Measurements from ENCODE around the gene LSAMP. TPM values are rescaled to one million over a fixed set of nuclear protein-coding genes. Genes with fewer than 3 reads are reported as not detected.

LSAMP gene
- total and polyA plus RNA-seq, 2 of the 8 experiments (the other 6 are each of a cell fraction or from before 2014, with no cell fraction given), result 1.8 to 5.7 TPM

GRCh38 chr3:115928376-115928775 lies 516.9 kb downstream of the LSAMP start:
- DNase-seq (ENCODE audit: low read depth in 1 of 2, low spot score in 2 of 2) (no peak), FAIRE-seq (no peak)
- no peak overlapping the region for H3K4me3 ChIP-seq (ENCODE audit: extremely low read depth in 1 of 4, insufficient read depth in 2 of 4, low read depth in 3 of 4, low read length in 4 of 4)
- ChIA-PET POLR2A (ENCODE audit: partially characterized antibody) (no interaction called here), CTCF (ENCODE audit: partially characterized antibody) (interaction anchor here (1.0 kb wide), 1 partner anchor 92 kb away, joined by 3 read pairs; no protein-coding TSS in a partner anchor)
- no peak overlapping the region for H3K14ac ChIP-seq (ENCODE audit: insufficient read length)
- no peak overlapping the region for H4K8ac ChIP-seq (ENCODE audit: extremely low read depth, insufficient read depth, low read length)
- no peak overlapping the region for H2AK5ac ChIP-seq (ENCODE audit: low read depth, low read length)
- 87% methylated on average over 1 of the region's 1 CpG; no CpG with 5 or more reads in 1 of the 2 experiments for WGBS, 2 experiments (ENCODE audit: extremely low coverage in 1 of 2, insufficient coverage in 1 of 2, insufficient read length in 1 of 2, insufficient replicate concordance in 2 of 2, low coverage in 1 of 2, low lambda C conversion rate in 2 of 2, missing lambda C conversion rate in 1 of 2)
- H4K20me1 ChIP-seq (replicated peaks in 1 of 2; ENCODE audit: control insufficient read depth in 1 of 2, insufficient read depth in 2 of 2, low read length in 2 of 2), result no peaks in the 10 kb centered on the region
- no peaks in the 10 kb centered on the region for H3K79me2 ChIP-seq (ENCODE audit: control insufficient read depth in 1 of 2, insufficient read depth in 2 of 2, low read length in 2 of 2)
- H3K18ac ChIP-seq (ENCODE audit: extremely low read depth, low read length), result no peak overlapping the region
- H3K23ac ChIP-seq (ENCODE audit: insufficient read length), result no peak overlapping the region
- no peak overlapping the region for H3K4me2 ChIP-seq (ENCODE audit: insufficient read depth in 1 of 2, low read depth in 2 of 2, low read length in 2 of 2)
- no peak overlapping the region for H2BK20ac ChIP-seq (ENCODE audit: low read length)
- no peak overlapping the region for H2BK12ac ChIP-seq (ENCODE audit: low read depth, low read length)
- no peaks in the 10 kb centered on the region for H3K9me3 ChIP-seq (ENCODE audit: insufficient read depth in 2 of 2, low read depth in 1 of 2, low read length in 1 of 2)
- no peak overlapping the region for H3K27ac ChIP-seq (ENCODE audit: low read depth, low read length)
- TF ChIP-seq ATF3 (IDR thresholded peaks at IDR 0.05; ENCODE audit: insufficient read depth, low read depth, low read length), result no peak
- TF ChIP-seq CREB1 (IDR thresholded peaks at IDR 0.05), result no peak
- no peak for TF ChIP-seq SIN3A (conservative IDR thresholded peaks at IDR 0.05 in 1 of 2, IDR thresholded peaks at IDR 0.05 in 1 of 2; ENCODE audit: low read depth in 1 of 2, low read length in 2 of 2)
- no peak for TF ChIP-seq NANOG (IDR thresholded peaks at IDR 0.05; ENCODE audit: insufficient read depth, low read depth, low read length, poor library complexity, severe bottlenecking)
- H3K9ac ChIP-seq (replicated peaks in 1 of 4; ENCODE audit: extremely low read depth in 1 of 4, low read depth in 3 of 4, low read length in 3 of 4), result no peak overlapping the region
- no peak overlapping the region for H2BK120ac ChIP-seq (replicated peaks; ENCODE audit: low read depth, low read length)
- H3K56ac ChIP-seq (replicated peaks; ENCODE audit: insufficient read length, low read depth, low read length), result no peak overlapping the region
- H3K27me3 ChIP-seq (replicated peaks in 1 of 4; ENCODE audit: control insufficient read depth in 3 of 4, extremely low read depth in 1 of 4, insufficient read depth in 3 of 4, low read length in 3 of 4), result no peaks in the 10 kb centered on the region
- no peak overlapping the region for H4K91ac ChIP-seq (replicated peaks; ENCODE audit: insufficient read length, low read length)
- H3K4ac ChIP-seq (replicated peaks; ENCODE audit: insufficient read length, low read depth, low read length), result no peak overlapping the region
- no peak overlapping the region for H2BK15ac ChIP-seq (ENCODE audit: low read length)
- no peaks in the 10 kb centered on the region for H3K23me2 ChIP-seq (ENCODE audit: low read depth, low read length)
- no peaks in the 10 kb centered on the region for H3K36me3 ChIP-seq (ENCODE audit: control insufficient read depth in 2 of 4, insufficient read depth in 4 of 4, low read length in 3 of 4)
- H4K5ac ChIP-seq (ENCODE audit: insufficient read length, low read depth, low read length), result no peak overlapping the region
- H2BK5ac ChIP-seq (ENCODE audit: low read depth, low read length), result no peak overlapping the region
- H3K4me1 ChIP-seq (replicated peaks in 1 of 4; ENCODE audit: control insufficient read depth in 3 of 4, insufficient read depth in 4 of 4, low read length in 3 of 4), result no peaks in the 10 kb centered on the region
- H2AFZ ChIP-seq (ENCODE audit: low read length), result no peak overlapping the region
- H3K79me1 ChIP-seq (ENCODE audit: low read depth, low read length), result no peaks in the 10 kb centered on the region

Measured in H1 (cell line).